Endothelial cell of umbilical vein (primary cell): ENCODE measurements around the gene MME. TPM values are rescaled to one million over a fixed set of nuclear protein-coding genes. Genes with fewer than 3 reads are reported as not detected.

ENCODE experiments used
- BruUV-seq: library from RNA; stranded (reverse); fragments of 400-500 nt; replicated peaks from 2 replicates; lab custom pipeline; 2021; lab: Mats Ljungman, UMichigan
- CTCF ChIA-PET: fragments of 300-600, 350-600 bp; sonication (Branson Sonifier 250); formaldehyde crosslinking; loops from one replicate; lab custom pipeline; 2021; ENCODE audit warnings: antibody characterized with exemption, inconsistent platforms; lab: Charles Lee
- POLR2A ChIA-PET: fragments of 300-600, 350-600 bp; sonication (Branson Sonifier 250); formaldehyde crosslinking; loops from one replicate; lab custom pipeline; 2021; ENCODE audit warnings: antibody characterized with exemption, inconsistent platforms; lab: Charles Lee
- DNase-seq: peaks from one replicate; pipeline ENCODE4 v3.0.0-alpha.2; 2011; ENCODE audit warnings: low read depth, low spot score
- FAIRE-seq: peaks from 2 replicates; lab custom pipeline; 2011; peaks lifted over from hg19 to GRCh38; lab: Jason Lieb, UNC
- H2AFZ ChIP-seq: 2 replicates; pipeline ENCODE4 v1.6.0; 2012; ENCODE audit warnings: low read depth, low read length, control low read depth, inconsistent platforms
- H3K27ac ChIP-seq: 2 replicates; pipeline ENCODE4 v1.5.1; 2011; ENCODE audit warnings: low read depth, mild to moderate bottlenecking, control low read depth, low read length, moderate library complexity; ENCODE audit not compliant: insufficient read depth
- H3K27me3 ChIP-seq, 2 experiments: 2 replicates each; pipeline versions ENCODE4 v1.6.0 to v1.6.1; 2011; ENCODE audit warnings: low read length in 2 of 2, mixed read lengths in 1 of 2; ENCODE audit not compliant: control insufficient read depth in 2 of 2, insufficient read depth in 2 of 2
- H3K36me3 ChIP-seq, 2 experiments: 2 replicates in 1 of 2; 3 replicates in 1 of 2; pipeline ENCODE4 v1.5.1; 2011; ENCODE audit warnings: low read length in 2 of 2, mild to moderate bottlenecking in 1 of 2, moderate library complexity in 1 of 2; ENCODE audit not compliant: control insufficient read depth in 2 of 2, insufficient read depth in 2 of 2; ENCODE audit errors: extremely low read depth in 1 of 2
- H3K4me1 ChIP-seq: 3 replicates; pipeline ENCODE4 v1.5.1; 2011; ENCODE audit warnings: mild to moderate bottlenecking, low read length; ENCODE audit not compliant: control insufficient read depth, insufficient read depth; ENCODE audit errors: extremely low read depth
- H3K4me2 ChIP-seq: 2 replicates; pipeline ENCODE4 v1.6.1; 2011; ENCODE audit warnings: low read length, control low read depth, mixed read lengths; ENCODE audit not compliant: insufficient read depth
- H3K4me3 ChIP-seq, 3 experiments: fragments of 200-600 bp in 1 of 3; sonication (generic), shearing (Covaris generic) in 1 of 3; replicated peaks in 1 of 3; 2 replicates each; pipeline ENCODE4 v1.5.1; 2011 to 2016; ENCODE audit warnings: control low read depth in 3 of 3, low read length in 3 of 3, mild to moderate bottlenecking in 2 of 3, inconsistent platforms in 1 of 3, low read depth in 1 of 3, moderate library complexity in 1 of 3; ENCODE audit not compliant: insufficient read depth in 1 of 3
- H3K79me2 ChIP-seq: 2 replicates; pipeline ENCODE4 v1.6.0; 2012; ENCODE audit warnings: low read length, inconsistent platforms; ENCODE audit not compliant: control insufficient read depth, insufficient read depth
- H3K9ac ChIP-seq: replicated peaks from 2 replicates; pipeline ENCODE3; 2011; ENCODE audit warnings: low read length, control low read depth; ENCODE audit not compliant: insufficient read depth; ENCODE audit errors: extremely low read depth
- H3K9me1 ChIP-seq: replicated peaks from 3 replicates; pipeline ENCODE4 v1.6.0; 2011; ENCODE audit warnings: mild to moderate bottlenecking, low read length; ENCODE audit not compliant: control insufficient read depth, insufficient read depth; ENCODE audit errors: extremely low read depth
- H3K9me3 ChIP-seq: replicated peaks from 2 replicates; pipeline ENCODE4 v1.5.1; 2012; ENCODE audit warnings: low read length, inconsistent platforms; ENCODE audit not compliant: control insufficient read depth, insufficient read depth
- H4K20me1 ChIP-seq: replicated peaks from 2 replicates; pipeline ENCODE3; 2011; ENCODE audit warnings: mild to moderate bottlenecking, low read length; ENCODE audit not compliant: control insufficient read depth, insufficient read depth; ENCODE audit errors: extremely low read depth
- EZH2 ChIP-seq: IDR thresholded peaks from 2 replicates; pipeline ENCODE4 v1.6.1; 2012; ENCODE audit warnings: borderline replicate concordance, low read depth, mild to moderate bottlenecking, moderate library complexity, low read length, inconsistent platforms; ENCODE audit not compliant: severe bottlenecking
- FOS ChIP-seq: IDR thresholded peaks from 2 replicates; pipeline ENCODE4 v1.6.1; 2011; ENCODE audit warnings: mild to moderate bottlenecking, low read length, moderate library complexity, borderline replicate concordance; ENCODE audit not compliant: insufficient read depth
- GATA2 ChIP-seq: IDR thresholded peaks from 2 replicates; pipeline ENCODE4 v1.7.0; 2011; ENCODE audit warnings: low read depth, mild to moderate bottlenecking, moderate library complexity, mixed read lengths, low read length; ENCODE audit not compliant: insufficient read length, insufficient read depth
- JUN ChIP-seq: IDR thresholded peaks from 2 replicates; pipeline ENCODE4 v1.6.1; 2011; ENCODE audit warnings: borderline replicate concordance, low read depth; ENCODE audit not compliant: insufficient read length, insufficient read depth
- MYC ChIP-seq: IDR thresholded peaks from one replicate; pipeline ENCODE4 v1.6.1; 2011; ENCODE audit warnings: mild to moderate bottlenecking, low read depth, low read length
- POLR2A ChIP-seq: IDR thresholded peaks from 2 replicates; pipeline ENCODE4 v1.6.1; 2012; ENCODE audit warnings: low read depth, mild to moderate bottlenecking, control low read depth, low read length
- POLR2AphosphoS5 ChIP-seq: IDR thresholded peaks from 2 replicates; pipeline ENCODE4 v1.6.1; 2012; ENCODE audit warnings: low read depth, mild to moderate bottlenecking, control low read depth, low read length, moderate library complexity; ENCODE audit not compliant: insufficient read depth
- dilution Hi-C: fragments of 300-500 bp; cut with MboI; formaldehyde crosslinking; loops from one replicate; pipeline ENCODE4 v1.15.0; 2019; ENCODE audit warnings: low sequenced_read_pairs; ENCODE audit not compliant: extremely low pct_ligation_motif_present
- intact Hi-C: fragments of 100-400 bp; cut with micrococcal nuclease; formaldehyde crosslinking; loops from one replicate; pipeline ENCODE4 v1.10.0; 2022
- polyA plus RNA-seq, 4 experiments: library from polyadenylated mRNA; depleted of rRNA in 3 of 4; stranded (reverse) in 3 of 4; unstranded in 1 of 4; fragments of >200 nt; gene quantifications; 2 replicates each; pipeline versions ENCODE4 v1.2.1 to v1.2.3, GENCODE V29; 2011 to 2012; ENCODE audit warnings: missing spikeins in 1 of 4
- total RNA-seq: library from RNA; stranded (reverse); gene quantifications from 2 replicates; pipeline ENCODE4 v1.2.3, GENCODE V29; 2021
- TF ChIP-seq, protein P1 (sequence below): IDR thresholded peaks from 2 replicates; pipeline ENCODE4 v1.6.1; 2011; ENCODE audit not compliant: insufficient read depth, insufficient read length
- TF ChIP-seq, protein P2 (sequence below), 2 donors: IDR thresholded peaks; 1 replicate in 1 of 2; 2 replicates in 1 of 2; pipeline ENCODE4 v1.5.1; 2011; ENCODE audit warnings: low read length in 2 of 2, mild to moderate bottlenecking in 2 of 2, moderate library complexity in 2 of 2, control low read depth in 1 of 2, inconsistent platforms in 1 of 2, low read depth in 1 of 2; ENCODE audit not compliant: insufficient read depth in 1 of 2; ENCODE audit errors: extremely low read depth in 1 of 2

The MME gene
- total and polyA plus RNA-seq, 2 donors (not counting 3 experiments of a cell fraction or from before 2014, with no cell fraction given) = 6.0 to 10.5 TPM

DNA sequence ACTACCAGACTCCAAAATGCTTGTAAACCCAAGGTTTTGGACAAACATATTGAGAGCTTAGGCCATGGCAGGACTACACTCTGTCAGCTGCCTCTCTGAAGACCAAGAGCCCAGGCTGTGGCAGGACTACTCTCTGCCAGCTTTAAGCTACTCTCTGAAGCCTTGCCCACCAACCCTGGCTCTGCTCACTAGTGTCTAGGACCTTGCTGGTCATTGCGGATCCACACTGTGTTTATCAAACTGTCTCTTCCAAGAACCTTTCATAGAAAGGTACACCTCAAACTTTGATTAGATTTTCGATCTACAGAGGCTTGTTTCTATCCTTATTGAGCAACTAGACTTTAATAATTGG lies 41.9 kb upstream of the MME start:
- Histone ChIP-seq H3K9me1 (no peaks in the 10 kb centered on the region), H3K9me3 (no peaks in the 10 kb centered on the region), H3K79me2 (no peaks in the 10 kb centered on the region), H3K4me1 (no peaks in the 10 kb centered on the region), H3K27me3 (no peaks in the 10 kb centered on the region), H3K36me3 (no peaks in the 10 kb centered on the region), H3K27ac (no peak overlapping the region), H4K20me1 (no peaks in the 10 kb centered on the region), H3K9ac (no peak overlapping the region), H3K4me2 (no peak overlapping the region), H2AFZ (no peak overlapping the region), H3K4me3 (no peak overlapping the region)
- CTCF ChIA-PET = no interaction called here
- intact Hi-C loops (no loop called here), dilution Hi-C loops (no loop called here)
- DNase-seq (no peak), FAIRE-seq (no peak)
- POLR2A ChIA-PET = no interaction called here
- TF ChIP-seq FOS = no peak
- no peak for TF ChIP-seq POLR2A
- TF ChIP-seq POLR2AphosphoS5 = no peak
- TF ChIP-seq, protein P1, sequence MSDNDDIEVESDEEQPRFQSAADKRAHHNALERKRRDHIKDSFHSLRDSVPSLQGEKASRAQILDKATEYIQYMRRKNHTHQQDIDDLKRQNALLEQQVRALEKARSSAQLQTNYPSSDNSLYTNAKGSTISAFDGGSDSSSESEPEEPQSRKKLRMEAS = no peak
- no peak for TF ChIP-seq GATA2
- TF ChIP-seq MYC = no peak
- TF ChIP-seq EZH2 = no peak
- no peak for TF ChIP-seq JUN
- TF ChIP-seq, protein P2, sequence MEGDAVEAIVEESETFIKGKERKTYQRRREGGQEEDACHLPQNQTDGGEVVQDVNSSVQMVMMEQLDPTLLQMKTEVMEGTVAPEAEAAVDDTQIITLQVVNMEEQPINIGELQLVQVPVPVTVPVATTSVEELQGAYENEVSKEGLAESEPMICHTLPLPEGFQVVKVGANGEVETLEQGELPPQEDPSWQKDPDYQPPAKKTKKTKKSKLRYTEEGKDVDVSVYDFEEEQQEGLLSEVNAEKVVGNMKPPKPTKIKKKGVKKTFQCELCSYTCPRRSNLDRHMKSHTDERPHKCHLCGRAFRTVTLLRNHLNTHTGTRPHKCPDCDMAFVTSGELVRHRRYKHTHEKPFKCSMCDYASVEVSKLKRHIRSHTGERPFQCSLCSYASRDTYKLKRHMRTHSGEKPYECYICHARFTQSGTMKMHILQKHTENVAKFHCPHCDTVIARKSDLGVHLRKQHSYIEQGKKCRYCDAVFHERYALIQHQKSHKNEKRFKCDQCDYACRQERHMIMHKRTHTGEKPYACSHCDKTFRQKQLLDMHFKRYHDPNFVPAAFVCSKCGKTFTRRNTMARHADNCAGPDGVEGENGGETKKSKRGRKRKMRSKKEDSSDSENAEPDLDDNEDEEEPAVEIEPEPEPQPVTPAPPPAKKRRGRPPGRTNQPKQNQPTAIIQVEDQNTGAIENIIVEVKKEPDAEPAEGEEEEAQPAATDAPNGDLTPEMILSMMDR (IDR thresholded peaks at IDR 0.05; ENCODE audit: extremely low read depth in 1 of 2, insufficient read depth in 1 of 2, low read depth in 1 of 2, low read length in 2 of 2) = no peak
- no TSS peak for BruUV-seq
